HCT116 (cell line): ENCODE results near the gene ACTRT2. TPM values are rescaled to one million over a fixed set of nuclear protein-coding genes. Genes with fewer than 3 reads are reported as not detected.

Source experiments
- ATAC-seq: fragments of 200-7000 bp; cut with Tn5 transposase; 2 replicates; pipeline ENCODE4 v1.9.1; 2020; ENCODE audit warnings: mild to moderate bottlenecking, moderate library complexity
- BruUV-seq: library from RNA; stranded (reverse); fragments of 400-500 nt; replicated peaks from 2 replicates; lab custom pipeline; 2021; lab: Mats Ljungman, UMichigan
- CTCF ChIA-PET: fragments of 300-600 bp; sonication (Branson Sonifier 250); formaldehyde crosslinking; loops from one replicate; lab custom pipeline; 2021; ENCODE audit warnings: antibody characterized with exemption; lab: Charles Lee
- POLR2A ChIA-PET: fragments of 300-600, 350-600 bp; sonication (Branson Sonifier 250); formaldehyde crosslinking; loops from one replicate; lab custom pipeline; 2021; ENCODE audit warnings: antibody characterized with exemption; lab: Charles Lee
- RAD21 ChIA-PET, 2 experiments: fragments of 300-600 bp; sonication (Branson Sonifier 250); formaldehyde crosslinking; loops; one replicate each; lab custom pipeline; 2023; ENCODE audit warnings: low total read pairs in 2 of 2; ENCODE audit not compliant: uncharacterized antibody in 2 of 2, unreplicated experiment in 2 of 2, low non-redundant PET in 1 of 2; lab: Charles Lee
- DNase-seq: peaks from one replicate; pipeline ENCODE4 v3.0.0-alpha.2; 2010; ENCODE audit warnings: low read depth, low spot score
- H2AFZ ChIP-seq: fragments of 200-600 bp; shearing (Covaris generic), sonication (generic); 2 replicates; pipeline ENCODE4 v1.6.1; 2017; ENCODE audit warnings: low read depth, mixed run types, mixed read lengths, antibody characterized with exemption, low read length; ENCODE audit not compliant: poor library complexity, severe bottlenecking
- H3K27ac ChIP-seq: 2 replicates; pipeline ENCODE4 v1.5.1; 2012; ENCODE audit warnings: low read depth, low read length
- H3K27me3 ChIP-seq: fragments of 200-600 bp; sonication (generic); 2 replicates; pipeline ENCODE4 v1.6.1; 2016; ENCODE audit warnings: mixed run types, low read length, mixed read lengths; ENCODE audit not compliant: insufficient read depth
- H3K36me3 ChIP-seq, 2 experiments: fragments of 200-500 bp in 1 of 2; fragments of 200-600 bp in 1 of 2; sonication (Bioruptor generic) in 1 of 2; sonication (generic) in 1 of 2; 2 replicates each; pipeline versions ENCODE4 v1.5.1 to v1.6.1; 2014 to 2016; ENCODE audit warnings: low read length in 2 of 2, inconsistent platforms in 1 of 2, mixed read lengths in 1 of 2, mixed run types in 1 of 2; ENCODE audit not compliant: insufficient read depth in 2 of 2, control insufficient read depth in 1 of 2
- H3K4me1 ChIP-seq, 2 experiments: fragments of 200-600 bp in 1 of 2; sonication (generic) in 1 of 2; 2 replicates each; pipeline versions ENCODE4 v1.5.1 to v1.6.1; 2012 to 2017; ENCODE audit warnings: low read length in 2 of 2, inconsistent platforms in 1 of 2, mild to moderate bottlenecking in 1 of 2, mixed read lengths in 1 of 2, mixed run types in 1 of 2, moderate library complexity in 1 of 2; ENCODE audit not compliant: insufficient read depth in 2 of 2, control insufficient read depth in 1 of 2
- H3K4me2 ChIP-seq: fragments of 200-600 bp; sonication (generic); 2 replicates; pipeline ENCODE4 v1.6.1; 2017; ENCODE audit warnings: mixed run types, low read length, mixed read lengths
- H3K4me3 ChIP-seq, 2 experiments: fragments of 200-600 bp in 1 of 2; sonication (generic) in 1 of 2; replicated peaks in 1 of 2; 2 replicates each; pipeline ENCODE4 v1.5.1; 2011 to 2016; ENCODE audit warnings: low read length in 2 of 2, control low read depth in 1 of 2, low read depth in 1 of 2, mild to moderate bottlenecking in 1 of 2, mixed read lengths in 1 of 2, mixed run types in 1 of 2
- H3K79me2 ChIP-seq: fragments of 200-600 bp; sonication (generic); 2 replicates; pipeline ENCODE4 v1.6.1; 2017; ENCODE audit warnings: mild to moderate bottlenecking, mixed run types, low read length, moderate library complexity, mixed read lengths; ENCODE audit not compliant: insufficient read depth
- H3K9ac ChIP-seq: fragments of 200-600 bp; sonication (generic); 2 replicates; pipeline ENCODE4 v1.6.1; 2016; ENCODE audit warnings: low read length, mixed read lengths
- H3K9me2 ChIP-seq: fragments of 200-600 bp; sonication (generic), shearing (Covaris generic); 2 replicates; pipeline ENCODE4 v1.6.1; 2017; ENCODE audit warnings: mixed run types, mild to moderate bottlenecking, moderate library complexity; ENCODE audit not compliant: insufficient read depth
- H3K9me3 ChIP-seq, 2 experiments: fragments of 200-500 bp in 1 of 2; fragments of 200-600 bp in 1 of 2; sonication (Bioruptor generic) in 1 of 2; sonication (generic) in 1 of 2; 2 replicates each; pipeline ENCODE4 v1.6.1; 2014 to 2017; ENCODE audit warnings: low read length in 2 of 2, mixed read lengths in 2 of 2, inconsistent platforms in 1 of 2, low read depth in 1 of 2, mild to moderate bottlenecking in 1 of 2, mixed run types in 1 of 2, moderate library complexity in 1 of 2; ENCODE audit not compliant: control insufficient read depth in 1 of 2, insufficient read depth in 1 of 2
- H4K20me1 ChIP-seq: fragments of 200-600 bp; sonication (generic), shearing (Covaris generic); 2 replicates; pipeline ENCODE4 v1.6.1; 2017; ENCODE audit warnings: mixed run types, mild to moderate bottlenecking, moderate library complexity; ENCODE audit not compliant: insufficient read depth
- CTCF ChIP-seq, 3 experiments: fragments of 200-600 bp in 1 of 3; sonication (generic) in 1 of 3; IDR thresholded peaks in 2 of 3; conservative IDR thresholded peaks in 1 of 3; 2 replicates each; pipeline ENCODE4 v1.5.1; 2012 to 2017; ENCODE audit warnings: low read depth in 2 of 3, low read length in 2 of 3, antibody characterized with exemption in 1 of 3, borderline replicate concordance in 1 of 3, control low read depth in 1 of 3, mild to moderate bottlenecking in 1 of 3, mixed read lengths in 1 of 3, mixed run types in 1 of 3, moderate library complexity in 1 of 3; ENCODE audit not compliant: insufficient read depth in 1 of 3
- ELF1 ChIP-seq: IDR thresholded peaks from 2 replicates; pipeline ENCODE4 v1.6.1; 2012; ENCODE audit warnings: low read depth, borderline replicate concordance
- FOSL1 ChIP-seq: IDR thresholded peaks from 2 replicates; pipeline ENCODE4 v1.6.1; 2012; ENCODE audit warnings: low read depth
- JUND ChIP-seq: IDR thresholded peaks from 2 replicates; pipeline ENCODE4 v1.6.1; 2012
- MAX ChIP-seq: IDR thresholded peaks from 2 replicates; pipeline ENCODE4 v1.6.1; 2012
- RAD21 ChIP-seq: IDR thresholded peaks from 2 replicates; pipeline ENCODE4 v1.6.1; 2012; ENCODE audit warnings: low read depth, mild to moderate bottlenecking
- REST ChIP-seq: IDR thresholded peaks from 2 replicates; pipeline ENCODE4 v1.6.1; 2012; ENCODE audit warnings: low read depth
- SIN3A ChIP-seq: IDR thresholded peaks from 2 replicates; pipeline ENCODE4 v1.6.1; 2012; ENCODE audit warnings: low read depth
- SP1 ChIP-seq: IDR thresholded peaks from 2 replicates; pipeline ENCODE4 v1.6.1; 2012; ENCODE audit warnings: low read depth
- SRF ChIP-seq: IDR thresholded peaks from 2 replicates; pipeline ENCODE4 v1.6.1; 2012; ENCODE audit warnings: low read depth
- TCF7L2 ChIP-seq: IDR thresholded peaks from 2 replicates; pipeline ENCODE4 v1.7.0; 2011; ENCODE audit warnings: borderline replicate concordance, inconsistent platforms; ENCODE audit not compliant: insufficient read depth, insufficient read length; ENCODE audit errors: extremely low read depth
- ZBTB33 ChIP-seq: IDR thresholded peaks from 2 replicates; pipeline ENCODE4 v1.6.1; 2011; ENCODE audit warnings: mild to moderate bottlenecking, low read length, moderate library complexity; ENCODE audit not compliant: insufficient replicate concordance; ENCODE audit errors: extremely low read depth
- ZNF274 ChIP-seq: fragments of 200-500 bp; sonication (Bioruptor generic); IDR thresholded peaks from 2 replicates; pipeline ENCODE4 v1.6.1; 2014; ENCODE audit warnings: mild to moderate bottlenecking, low read depth, low read length, inconsistent platforms
- intact Hi-C: fragments of 100-400 bp; cut with micrococcal nuclease; formaldehyde crosslinking; loops from 2 replicates; pipeline ENCODE4 v1.10.0; 2022
- total RNA-seq: library from RNA; stranded (reverse); gene quantifications from one replicate; pipeline ENCODE4 v1.2.1, GENCODE V29; 2021; ENCODE audit not compliant: unreplicated experiment

The ACTRT2 gene
- total RNA-seq, 1 experiment from 2014 or later: not detected

- H3K4me2 ChIP-seq: no peak overlapping the region
- H3K9ac ChIP-seq: no peak overlapping the region
- ChIA-PET POLR2A (no interaction called here), CTCF (no interaction called here), RAD21 (no interaction called here)
- no peaks in the 10 kb centered on the region for H3K4me1 ChIP-seq
- DNase-seq (no peak), ATAC-seq (no peak)
- no peak overlapping the region for H3K27ac ChIP-seq
- no peaks in the 10 kb centered on the region for H3K79me2 ChIP-seq
- TF ChIP-seq ZNF274: no peak
- TF ChIP-seq SP1: no peak
- no peak for TF ChIP-seq CTCF (IDR thresholded peaks at IDR 0.05 in 2 of 3, conservative IDR thresholded peaks at IDR 0.05 in 1 of 3; ENCODE audit: borderline replicate concordance in 1 of 3, insufficient read depth in 1 of 3, low read depth in 2 of 3, low read length in 2 of 3)
- no peak for TF ChIP-seq MAX
- no peak for TF ChIP-seq ZBTB33
- no peak for TF ChIP-seq REST
- no peak for TF ChIP-seq SRF
- no peak for TF ChIP-seq FOSL1
- TF ChIP-seq RAD21: no peak
- TF ChIP-seq SIN3A: no peak
- no peak for TF ChIP-seq TCF7L2
- no peak for TF ChIP-seq JUND
- TF ChIP-seq ELF1: no peak
- H3K9me2 ChIP-seq: no peaks in the 10 kb centered on the region
- no peaks in the 10 kb centered on the region for H4K20me1 ChIP-seq
- no peak overlapping the region for H2AFZ ChIP-seq
- peaks cover 24% of the 10 kb centered on the region for H3K27me3 ChIP-seq
- H3K36me3 ChIP-seq: no peaks in the 10 kb centered on the region
- H3K4me3 ChIP-seq: no peak overlapping the region
- no TSS peak for BruUV-seq
- intact Hi-C loops: no loop called here
- H3K9me3 ChIP-seq: no peaks in the 10 kb centered on the region
Observed at GRCh38 chr1:3040004-3040403, 18.7 kb downstream of the ACTRT2 start.
